AG10803 (cell line): Measurements from ENCODE around the gene KRTAP1-4.
"Not testable (repeated sequence)": the region's sequence is repeated elsewhere in the genome, so short reads cannot be mapped to it uniquely, and the experiment has no call there.

Source experiments
- DNase-seq: peaks from one replicate; pipeline ENCODE4 v3.0.0; 2010; ENCODE audit warnings: low read depth
- H3K4me3 ChIP-seq: 2 replicates; pipeline ENCODE4 v1.5.1; 2011; ENCODE audit warnings: mild to moderate bottlenecking, low read length, control low read depth
- TF ChIP-seq, protein P1 (sequence below): conservative IDR thresholded peaks from 2 replicates; pipeline ENCODE4 v1.5.1; 2011; ENCODE audit warnings: mild to moderate bottlenecking, low read length, control low read depth, inconsistent platforms

The KRTAP1-4 gene

GRCh38 chr17:41065829-41066624, 36.0 kb upstream of the KRTAP1-4 start, which contains the start of gene KRTAP2-4:
Gene KRTAP2-4, minus strand, starts transcription at chr17:41065879. Its CDS starts 34 bp downstream, at chr17:41065845.
- no peak within 1 kb of the TSS for H3K4me3 ChIP-seq
- DNase-seq = peak; percentile 92
- TF ChIP-seq, protein P1, sequence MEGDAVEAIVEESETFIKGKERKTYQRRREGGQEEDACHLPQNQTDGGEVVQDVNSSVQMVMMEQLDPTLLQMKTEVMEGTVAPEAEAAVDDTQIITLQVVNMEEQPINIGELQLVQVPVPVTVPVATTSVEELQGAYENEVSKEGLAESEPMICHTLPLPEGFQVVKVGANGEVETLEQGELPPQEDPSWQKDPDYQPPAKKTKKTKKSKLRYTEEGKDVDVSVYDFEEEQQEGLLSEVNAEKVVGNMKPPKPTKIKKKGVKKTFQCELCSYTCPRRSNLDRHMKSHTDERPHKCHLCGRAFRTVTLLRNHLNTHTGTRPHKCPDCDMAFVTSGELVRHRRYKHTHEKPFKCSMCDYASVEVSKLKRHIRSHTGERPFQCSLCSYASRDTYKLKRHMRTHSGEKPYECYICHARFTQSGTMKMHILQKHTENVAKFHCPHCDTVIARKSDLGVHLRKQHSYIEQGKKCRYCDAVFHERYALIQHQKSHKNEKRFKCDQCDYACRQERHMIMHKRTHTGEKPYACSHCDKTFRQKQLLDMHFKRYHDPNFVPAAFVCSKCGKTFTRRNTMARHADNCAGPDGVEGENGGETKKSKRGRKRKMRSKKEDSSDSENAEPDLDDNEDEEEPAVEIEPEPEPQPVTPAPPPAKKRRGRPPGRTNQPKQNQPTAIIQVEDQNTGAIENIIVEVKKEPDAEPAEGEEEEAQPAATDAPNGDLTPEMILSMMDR = no peak

DNA sequence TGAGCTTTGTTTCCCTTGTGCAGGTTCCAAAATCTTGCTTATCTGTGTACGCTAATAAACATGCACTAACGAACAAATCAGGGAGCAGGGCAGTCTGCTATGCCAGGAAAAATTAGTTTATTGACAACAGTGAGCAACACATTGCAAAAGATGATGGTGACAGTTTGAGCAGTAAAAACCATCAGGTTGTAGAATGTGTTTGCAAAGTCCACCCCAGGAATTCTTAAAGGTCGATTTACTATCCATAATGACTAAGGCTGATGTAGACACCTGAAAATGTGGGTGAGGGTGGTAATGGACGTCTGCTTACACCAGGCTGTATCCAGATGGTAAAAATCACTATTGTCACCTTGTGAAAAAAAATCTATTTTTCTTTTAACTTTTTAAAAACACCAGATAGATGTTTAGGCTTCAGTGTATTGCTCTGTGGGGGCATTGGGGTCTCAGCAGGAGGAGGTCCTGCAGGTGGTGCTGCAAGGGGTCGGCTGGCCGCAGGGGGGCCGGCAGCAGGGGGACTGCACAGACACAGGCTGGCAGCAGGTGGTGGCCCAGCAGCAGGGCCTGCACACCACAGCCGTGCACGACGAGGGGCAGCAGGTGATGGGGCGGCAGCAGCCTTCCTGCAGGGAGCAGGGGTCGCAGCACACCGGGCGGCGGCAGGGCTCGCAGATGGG, 35.2 kb upstream of the KRTAP1-4 start:
- not testable (repeated sequence) for H3K4me3 ChIP-seq, DNase-seq

GRCh38 chr17:41064301-41064700, 34.3 kb upstream of the KRTAP1-4 start:
- TF ChIP-seq, protein P1 = no peak
- no peak for DNase-seq
- no peak overlapping the region for H3K4me3 ChIP-seq

GRCh38 chr17:41063449-41063848, 33.5 kb upstream of the KRTAP1-4 start:
- no peak overlapping the region for H3K4me3 ChIP-seq
- DNase-seq = no peak
- TF ChIP-seq, protein P1 = no peak

DNA sequence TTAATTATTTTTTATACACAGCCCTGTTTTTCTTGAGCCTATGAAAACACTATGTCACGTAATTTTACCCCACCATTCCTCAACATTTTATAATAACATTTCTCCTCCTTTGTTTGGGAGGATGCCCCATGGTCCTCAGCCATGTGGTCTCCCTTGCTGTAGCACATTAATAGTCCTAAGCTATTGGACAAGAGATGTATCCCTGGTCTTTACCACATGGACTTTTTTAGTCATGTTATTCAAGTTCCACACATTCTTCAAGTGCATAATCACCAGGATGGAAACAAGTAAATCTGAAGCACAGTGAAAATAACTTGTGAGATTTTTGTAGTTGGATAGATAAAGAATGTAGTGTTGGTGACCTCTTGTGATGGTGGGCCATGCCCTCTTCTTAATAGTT, 32.0 kb upstream of the KRTAP1-4 start:
- DNase-seq = peak; percentile 99
- TF ChIP-seq, protein P1 = peak; percentile 35
- H3K4me3 ChIP-seq = no peak overlapping the region

DNA sequence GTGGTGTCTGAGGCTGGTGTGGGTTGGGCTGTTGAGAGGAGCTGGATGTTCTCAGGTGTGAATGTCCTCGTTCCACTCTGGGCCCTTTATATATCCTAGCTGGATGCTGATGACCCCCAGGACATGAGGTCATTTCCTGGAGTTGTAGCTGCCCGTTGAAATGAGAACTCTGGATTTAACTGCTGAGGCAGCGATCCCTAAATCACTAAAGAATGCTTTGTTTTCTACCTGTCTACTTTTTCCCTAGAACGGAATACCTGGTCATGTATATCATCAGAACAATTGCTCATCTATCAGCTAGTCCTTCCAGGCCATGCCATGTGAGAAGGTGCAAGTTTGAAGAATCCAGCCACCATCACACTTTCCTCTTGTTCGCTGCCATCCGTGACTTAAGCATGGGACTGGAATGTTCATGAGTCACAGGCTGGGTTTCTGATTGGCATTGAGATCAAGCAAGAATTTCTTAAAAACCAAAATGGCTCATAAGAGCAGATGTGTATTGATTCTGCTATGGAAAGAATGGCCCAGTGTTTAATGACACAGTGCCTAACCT, 30.1 kb upstream of the KRTAP1-4 start, which contains the start of gene KRTAP2-3:
KRTAP2-3 (minus strand) TSS at position 63 of the 553 bp plus-strand sequence. CDS start 64 bp downstream, outside the sequence.
- DNase-seq = peak; percentile 99

DNA sequence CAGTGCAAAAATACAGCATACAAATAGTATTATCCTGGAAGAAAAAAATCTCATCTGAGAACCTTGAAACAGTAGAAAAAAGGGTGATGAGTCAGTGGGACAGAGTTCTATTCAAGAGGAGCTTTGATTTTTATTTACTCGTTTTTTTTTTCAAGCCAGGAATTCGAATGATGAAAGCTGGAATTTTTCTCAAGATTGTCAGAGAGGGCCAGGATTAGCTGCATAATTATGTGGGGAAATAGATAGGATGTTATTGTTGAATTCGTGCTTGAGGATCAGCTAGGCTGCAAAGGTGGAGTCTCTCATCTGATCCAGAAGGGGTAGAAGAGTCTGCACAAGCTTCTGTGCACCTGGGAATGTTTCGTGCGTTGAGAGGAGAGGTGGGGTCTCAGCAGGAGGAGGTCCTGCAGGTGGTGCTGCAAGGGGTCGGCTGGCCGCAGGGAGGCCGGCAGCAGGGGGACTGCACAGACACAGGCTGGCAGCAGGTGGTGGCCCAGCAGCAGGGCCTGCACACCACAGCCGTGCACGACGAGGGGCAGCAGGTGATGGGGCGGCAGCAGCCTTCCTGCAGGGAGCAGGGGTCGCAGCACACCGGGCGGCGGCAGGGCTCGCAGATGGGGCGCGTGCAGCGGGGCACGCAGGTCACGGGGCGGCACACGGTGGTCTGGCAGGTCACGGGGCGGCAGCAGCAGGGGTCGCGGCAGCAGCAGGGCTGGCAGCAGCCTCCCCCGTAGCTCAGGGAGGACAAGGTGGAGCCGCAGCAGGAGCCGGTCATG, 29.5 kb upstream of the KRTAP1-4 start:
- DNase-seq = peak; percentile 95
- not testable (repeated sequence) for H3K4me3 ChIP-seq

More for the DNA sequence above, 30.1 kb upstream of the KRTAP1-4 start, which contains the start of gene KRTAP2-3:
- TF ChIP-seq, protein P1 = no peak
- no peak within 1 kb of the TSS for H3K4me3 ChIP-seq
